Neural cell (in vitro differentiated cells): ENCODE results near the gene FXYD1. TPM values are rescaled to one million over a fixed set of nuclear protein-coding genes. Genes with fewer than 3 reads are reported as not detected.

Experiments
- H2AFZ ChIP-seq: fragments of 200-600, 300-800 bp; sonication (generic), shearing (Covaris generic); 2 replicates; pipeline ENCODE4 v1.6.0; 2014; ENCODE audit warnings: low read depth, mild to moderate bottlenecking, antibody characterized with exemption, low read length, moderate library complexity
- H3F3A ChIP-seq: fragments of 200-600 bp; shearing (Covaris generic); 2 replicates; pipeline ENCODE4 v1.6.1; 2016; ENCODE audit warnings: mild to moderate bottlenecking, moderate library complexity, mixed read lengths, antibody characterized with exemption, low read length; ENCODE audit not compliant: insufficient read depth, poor library complexity, severe bottlenecking
- H3K27ac ChIP-seq: fragments of 200-600, 300-800 bp; sonication (generic), shearing (Covaris generic); 2 replicates; pipeline ENCODE4 v1.5.1; 2014; ENCODE audit warnings: mild to moderate bottlenecking, low read length, moderate library complexity
- H3K27me3 ChIP-seq: fragments of 300-800, 200-600 bp; sonication (generic), shearing (Covaris generic); 2 replicates; pipeline ENCODE4 v1.6.0; 2014; ENCODE audit warnings: mild to moderate bottlenecking, low read depth, low read length, moderate library complexity; ENCODE audit not compliant: insufficient read depth
- H3K36me3 ChIP-seq: fragments of 300-800, 200-600 bp; sonication (generic), shearing (Covaris generic); 2 replicates; pipeline ENCODE4 v1.5.1; 2014; ENCODE audit warnings: mild to moderate bottlenecking, antibody characterized with exemption, low read length, moderate library complexity; ENCODE audit not compliant: insufficient read depth
- H3K4me2 ChIP-seq: fragments of 300-800, 200-600 bp; sonication (generic), shearing (Covaris generic); 2 replicates; pipeline ENCODE4 v1.6.0; 2014; ENCODE audit warnings: mild to moderate bottlenecking, low read length
- H3K4me3 ChIP-seq: fragments of 300-800, 200-600 bp; sonication (generic), shearing (Covaris generic); 2 replicates; pipeline ENCODE4 v1.5.1; 2014; ENCODE audit warnings: mild to moderate bottlenecking, low read length, moderate library complexity
- H3K79me2 ChIP-seq: fragments of 200-600 bp; shearing (Covaris generic); replicated peaks from 2 replicates; pipeline ENCODE4 v1.6.0; 2014; ENCODE audit warnings: mild to moderate bottlenecking, low read length, moderate library complexity; ENCODE audit not compliant: insufficient read depth
- H3K9ac ChIP-seq: fragments of 300-800, 200-600 bp; sonication (generic), shearing (Covaris generic); 2 replicates; pipeline ENCODE4 v1.6.1; 2016; ENCODE audit warnings: mild to moderate bottlenecking, low read length, mixed read lengths
- H3K9me2 ChIP-seq: fragments of 200-600 bp; shearing (Covaris generic); 2 replicates; pipeline ENCODE4 v1.6.1; 2016; ENCODE audit warnings: mild to moderate bottlenecking, low read length, mixed read lengths; ENCODE audit not compliant: insufficient read depth
- H3K9me3 ChIP-seq: fragments of 200-600, 300-800 bp; sonication (generic), shearing (Covaris generic); 2 replicates; pipeline ENCODE4 v1.6.1; 2016; ENCODE audit warnings: mild to moderate bottlenecking, mixed run types, low read length, moderate library complexity, mixed read lengths
- H4K20me1 ChIP-seq: fragments of 200-600 bp; shearing (Covaris generic); 2 replicates; pipeline ENCODE4 v1.6.1; 2016; ENCODE audit warnings: mild to moderate bottlenecking, mixed run types; ENCODE audit not compliant: insufficient read depth
- EP300 ChIP-seq: fragments of 450-650 bp; conservative IDR thresholded peaks from 2 replicates; pipeline ENCODE4 v1.6.1; 2014; ENCODE audit warnings: antibody characterized with exemption, mild to moderate bottlenecking, moderate library complexity; ENCODE audit not compliant: poor library complexity, severe bottlenecking
- EZH2 ChIP-seq: fragments of 200-600, 300-800 bp; shearing (Covaris generic), sonication (generic); IDR thresholded peaks from 2 replicates; pipeline ENCODE4 v1.6.1; 2014; ENCODE audit warnings: antibody characterized with exemption, low read length, borderline replicate concordance, mild to moderate bottlenecking; ENCODE audit not compliant: insufficient read depth, poor library complexity, severe bottlenecking
- MXI1 ChIP-seq: fragments of 450-650 bp; conservative IDR thresholded peaks from 2 replicates; pipeline ENCODE4 v1.6.1; 2014; ENCODE audit warnings: antibody characterized with exemption, mild to moderate bottlenecking; ENCODE audit not compliant: poor library complexity, severe bottlenecking
- POLR2AphosphoS5 ChIP-seq: IDR thresholded peaks from 2 replicates; pipeline ENCODE4 v1.6.1; 2012
- RAD21 ChIP-seq: fragments of 450-650 bp; conservative IDR thresholded peaks from 2 replicates; pipeline ENCODE4 v1.6.1; 2014; ENCODE audit warnings: antibody characterized with exemption, mild to moderate bottlenecking, moderate library complexity
- REST ChIP-seq: IDR thresholded peaks from 2 replicates; pipeline ENCODE4 v1.6.1; 2012; ENCODE audit warnings: borderline replicate concordance
- SMC3 ChIP-seq: fragments of 450-650 bp; conservative IDR thresholded peaks from 2 replicates; pipeline ENCODE4 v1.6.1; 2014; ENCODE audit warnings: antibody characterized with exemption, mild to moderate bottlenecking, moderate library complexity; ENCODE audit not compliant: poor library complexity
- TAF1 ChIP-seq: IDR thresholded peaks from 2 replicates; pipeline ENCODE4 v1.6.1; 2012; ENCODE audit warnings: low read depth
- polyA plus RNA-seq: library from polyadenylated mRNA; depleted of rRNA; stranded (reverse); fragments of >200 nt; gene quantifications from 2 replicates; pipeline ENCODE4 v1.2.3, GENCODE V29; 2014
- TF ChIP-seq, protein P1 (sequence below): fragments of 450-650 bp; IDR thresholded peaks from 2 replicates; pipeline ENCODE4 v1.5.1; 2014; ENCODE audit warnings: antibody characterized with exemption, mild to moderate bottlenecking, moderate library complexity; ENCODE audit not compliant: poor library complexity, severe bottlenecking

Gene FXYD1
- polyA plus RNA-seq, 1 donor from 2014 or later, result not detected

- Histone ChIP-seq H3K4me2 (no peak overlapping the region), H3K27ac (no peak overlapping the region), H3K36me3 (no peaks in the 10 kb centered on the region), H3K27me3 (no peaks in the 10 kb centered on the region), H3F3A (no peaks in the 10 kb centered on the region), H3K9me3 (no peaks in the 10 kb centered on the region), H2AFZ (no peak overlapping the region), H4K20me1 (no peaks in the 10 kb centered on the region), H3K9ac (no peak overlapping the region), H3K4me3 (no peak overlapping the region), H3K9me2 (no peaks in the 10 kb centered on the region), H3K79me2 (no peaks in the 10 kb centered on the region)
- TF ChIP-seq EP300, result no peak
- TF ChIP-seq SMC3, result no peak
- no peak for TF ChIP-seq REST
- TF ChIP-seq MXI1, result no peak
- no peak for TF ChIP-seq RAD21
- TF ChIP-seq, protein P1, sequence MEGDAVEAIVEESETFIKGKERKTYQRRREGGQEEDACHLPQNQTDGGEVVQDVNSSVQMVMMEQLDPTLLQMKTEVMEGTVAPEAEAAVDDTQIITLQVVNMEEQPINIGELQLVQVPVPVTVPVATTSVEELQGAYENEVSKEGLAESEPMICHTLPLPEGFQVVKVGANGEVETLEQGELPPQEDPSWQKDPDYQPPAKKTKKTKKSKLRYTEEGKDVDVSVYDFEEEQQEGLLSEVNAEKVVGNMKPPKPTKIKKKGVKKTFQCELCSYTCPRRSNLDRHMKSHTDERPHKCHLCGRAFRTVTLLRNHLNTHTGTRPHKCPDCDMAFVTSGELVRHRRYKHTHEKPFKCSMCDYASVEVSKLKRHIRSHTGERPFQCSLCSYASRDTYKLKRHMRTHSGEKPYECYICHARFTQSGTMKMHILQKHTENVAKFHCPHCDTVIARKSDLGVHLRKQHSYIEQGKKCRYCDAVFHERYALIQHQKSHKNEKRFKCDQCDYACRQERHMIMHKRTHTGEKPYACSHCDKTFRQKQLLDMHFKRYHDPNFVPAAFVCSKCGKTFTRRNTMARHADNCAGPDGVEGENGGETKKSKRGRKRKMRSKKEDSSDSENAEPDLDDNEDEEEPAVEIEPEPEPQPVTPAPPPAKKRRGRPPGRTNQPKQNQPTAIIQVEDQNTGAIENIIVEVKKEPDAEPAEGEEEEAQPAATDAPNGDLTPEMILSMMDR, result no peak
- no peak for TF ChIP-seq EZH2
- TF ChIP-seq POLR2AphosphoS5, result no peak
- no peak for TF ChIP-seq TAF1
Measured at GRCh38 chr19:35165200-35166058, 26.8 kb downstream of the FXYD1 start.

DNA sequence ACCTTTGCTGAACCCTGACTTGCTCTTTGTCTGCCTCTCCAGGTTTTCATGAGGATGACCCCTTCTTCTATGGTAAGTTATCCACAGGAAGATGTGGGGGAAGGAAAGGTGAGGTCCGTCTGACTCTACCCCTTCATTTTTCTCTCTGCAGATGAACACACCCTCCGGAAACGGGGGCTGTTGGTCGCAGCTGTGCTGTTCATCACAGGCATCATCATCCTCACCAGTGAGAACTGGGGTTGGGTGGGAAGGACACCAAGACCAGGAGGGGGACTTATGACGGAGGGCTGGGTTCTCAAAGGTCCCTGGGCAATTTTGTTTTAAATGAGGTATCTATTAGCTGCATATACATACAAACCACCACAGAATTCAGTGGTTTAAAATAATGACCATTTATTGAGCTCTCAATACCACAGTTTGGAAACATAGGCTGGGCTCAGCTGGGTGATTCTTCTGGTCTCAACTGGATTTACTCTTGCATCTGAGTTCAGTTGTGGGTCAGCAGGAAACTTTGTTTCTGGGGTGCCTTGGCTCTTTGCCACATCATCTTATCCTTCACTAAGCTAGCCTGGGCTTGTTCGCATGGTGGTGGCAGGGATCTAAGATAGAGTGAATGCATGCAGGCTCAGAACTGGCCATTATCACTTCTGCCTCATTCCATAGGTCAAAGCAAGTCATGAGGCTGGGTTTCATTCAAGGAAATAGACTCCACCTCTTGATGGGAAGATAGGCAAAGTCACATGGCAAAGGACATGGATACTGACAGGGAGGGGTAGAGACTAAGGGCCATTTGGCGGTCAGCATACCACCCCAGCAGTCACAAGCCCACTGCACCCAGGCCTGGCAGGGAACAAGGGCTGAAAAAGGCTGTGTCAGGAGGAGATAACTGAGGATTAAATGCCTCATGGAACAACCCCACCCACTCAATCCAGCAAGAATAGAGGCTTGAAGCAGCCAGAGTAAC, 27.8 kb downstream of the FXYD1 start:
- TF ChIP-seq MXI1 (no peak), TAF1 (no peak), RAD21 (no peak), REST (no peak), EZH2 (no peak), EP300 (no peak), POLR2AphosphoS5 (no peak), SMC3 (no peak)
- TF ChIP-seq, protein P1, result no peak
- H3K79me2 ChIP-seq, result no peaks in the 10 kb centered on the region
- no peak overlapping the region for H3K4me3 ChIP-seq
- no peaks in the 10 kb centered on the region for H4K20me1 ChIP-seq
- no peaks in the 10 kb centered on the region for H3K9me3 ChIP-seq
- H3K36me3 ChIP-seq, result no peaks in the 10 kb centered on the region
- no peak overlapping the region for H3K27ac ChIP-seq
- H3K9me2 ChIP-seq, result no peaks in the 10 kb centered on the region
- no peak overlapping the region for H2AFZ ChIP-seq
- no peaks in the 10 kb centered on the region for H3F3A ChIP-seq
- H3K27me3 ChIP-seq, result no peaks in the 10 kb centered on the region
- no peak overlapping the region for H3K4me2 ChIP-seq
- no peak overlapping the region for H3K9ac ChIP-seq
